H1 (cell line): ENCODE measurements around the gene ARL2. TPM values are rescaled to one million over a fixed set of nuclear protein-coding genes. Genes with fewer than 3 reads are reported as not detected.
A peak's percentile ranks its signal among the peaks of the same experiment; 100 is the strongest.

Experiments
- CTCF ChIA-PET: fragments of 300-600 bp; sonication (Branson Sonifier 250); formaldehyde crosslinking; loops from one replicate; lab custom pipeline; 2021; ENCODE audit not compliant: partially characterized antibody; lab: Charles Lee
- POLR2A ChIA-PET: fragments of 300-600 bp; sonication (Branson Sonifier 250); formaldehyde crosslinking; loops from one replicate; lab custom pipeline; 2021; ENCODE audit warnings: inconsistent platforms; ENCODE audit not compliant: partially characterized antibody; lab: Charles Lee
- DNase-seq, 2 experiments: peaks; one replicate each; pipeline versions ENCODE4 v3.0.0 to v3.0.0-alpha.2; 2010 to 2022; ENCODE audit warnings: low spot score in 2 of 2, low read depth in 1 of 2, mixed read lengths in 1 of 2
- FAIRE-seq: peaks from 2 replicates; lab custom pipeline; 2011; peaks lifted over from hg19 to GRCh38; lab: Jason Lieb, UNC
- H2AFZ ChIP-seq: 2 replicates; pipeline ENCODE4 v1.8.1; 2012; ENCODE audit warnings: low read length, inconsistent platforms
- H2AK5ac ChIP-seq: 2 replicates; pipeline ENCODE4 v1.6.1; 2013; ENCODE audit warnings: low read depth, low read length
- H2BK120ac ChIP-seq: replicated peaks from 2 replicates; pipeline ENCODE3; 2013; ENCODE audit warnings: low read depth, low read length, inconsistent platforms
- H2BK12ac ChIP-seq: 2 replicates; pipeline ENCODE4 v1.6.1; 2013; ENCODE audit warnings: low read depth, low read length
- H2BK15ac ChIP-seq: 2 replicates; pipeline ENCODE4 v1.6.1; 2013; ENCODE audit warnings: low read length
- H2BK20ac ChIP-seq: 2 replicates; pipeline ENCODE4 v1.6.1; 2013; ENCODE audit warnings: low read length
- H2BK5ac ChIP-seq: 2 replicates; pipeline ENCODE4 v1.6.1; 2013; ENCODE audit warnings: low read depth, low read length
- H3K14ac ChIP-seq: 2 replicates; pipeline ENCODE4 v1.6.1; 2013; ENCODE audit warnings: inconsistent platforms; ENCODE audit not compliant: insufficient read length
- H3K18ac ChIP-seq: 2 replicates; pipeline ENCODE4 v1.6.1; 2013; ENCODE audit warnings: low read length; ENCODE audit errors: extremely low read depth
- H3K23ac ChIP-seq: 2 replicates; pipeline ENCODE4 v1.6.1; 2013; ENCODE audit warnings: inconsistent platforms; ENCODE audit not compliant: insufficient read length
- H3K23me2 ChIP-seq: 2 replicates; pipeline ENCODE4 v1.6.1; 2013; ENCODE audit warnings: low read depth, low read length
- H3K27ac ChIP-seq: 2 replicates; pipeline ENCODE4 v1.6.1; 2011; ENCODE audit warnings: low read depth, low read length, inconsistent platforms
- H3K27me3 ChIP-seq, 4 experiments: replicated peaks in 1 of 4; 1 replicate in 1 of 4; 2 replicates in 3 of 4; pipeline versions ENCODE4 v1.6.1 to v1.8.1; 2011 to 2013; ENCODE audit warnings: low read length in 3 of 4, mild to moderate bottlenecking in 3 of 4, inconsistent platforms in 2 of 4, mixed read lengths in 2 of 4, moderate library complexity in 1 of 4; ENCODE audit not compliant: control insufficient read depth in 3 of 4, insufficient read depth in 3 of 4; ENCODE audit errors: extremely low read depth in 1 of 4
- H3K36me3 ChIP-seq, 4 experiments: 2 replicates each; pipeline versions ENCODE4 v1.6.1 to v1.8.1; 2011 to 2013; ENCODE audit warnings: mild to moderate bottlenecking in 4 of 4, low read length in 3 of 4, moderate library complexity in 2 of 4, control low read depth in 1 of 4, inconsistent platforms in 1 of 4; ENCODE audit not compliant: insufficient read depth in 4 of 4, control insufficient read depth in 2 of 4
- H3K4ac ChIP-seq: replicated peaks from 2 replicates; pipeline ENCODE3; 2013; ENCODE audit warnings: low read length, low read depth, mixed read lengths, inconsistent platforms; ENCODE audit not compliant: insufficient read length
- H3K4me1 ChIP-seq, 4 experiments: replicated peaks in 1 of 4; 1 replicate in 1 of 4; 2 replicates in 3 of 4; pipeline versions ENCODE4 v1.6.1 to v1.8.1; 2011 to 2013; ENCODE audit warnings: low read length in 3 of 4, inconsistent platforms in 2 of 4, mixed read lengths in 1 of 4; ENCODE audit not compliant: insufficient read depth in 4 of 4, control insufficient read depth in 3 of 4
- H3K4me2 ChIP-seq, 2 experiments: 2 replicates each; pipeline versions ENCODE4 v1.6.1 to v1.8.1; 2011 to 2013; ENCODE audit warnings: low read depth in 2 of 2, low read length in 2 of 2, control low read depth in 1 of 2, inconsistent platforms in 1 of 2, mild to moderate bottlenecking in 1 of 2; ENCODE audit not compliant: insufficient read depth in 1 of 2
- H3K4me3 ChIP-seq, 4 experiments: fragments of 200-600, 300-600 bp in 1 of 4; sonication (generic), shearing (Covaris generic), sonication (Bioruptor Twin) in 1 of 4; 2 replicates each; pipeline versions ENCODE4 v1.5.1 to v1.8.1; 2011 to 2016; ENCODE audit warnings: low read length in 4 of 4, low read depth in 3 of 4, control low read depth in 2 of 4, inconsistent platforms in 2 of 4, mild to moderate bottlenecking in 2 of 4, mixed read lengths in 1 of 4, moderate library complexity in 1 of 4; ENCODE audit not compliant: insufficient read depth in 2 of 4; ENCODE audit errors: extremely low read depth in 1 of 4
- H3K56ac ChIP-seq: replicated peaks from 2 replicates; pipeline ENCODE3; 2013; ENCODE audit warnings: low read depth, mild to moderate bottlenecking, mixed read lengths, low read length, inconsistent platforms; ENCODE audit not compliant: insufficient read length
- H3K79me1 ChIP-seq: 2 replicates; pipeline ENCODE4 v1.6.1; 2013; ENCODE audit warnings: low read depth, low read length, control low read depth
- H3K79me2 ChIP-seq, 2 experiments: 2 replicates each; pipeline versions ENCODE4 v1.6.1 to v1.8.1; 2012 to 2013; ENCODE audit warnings: low read length in 2 of 2, mild to moderate bottlenecking in 2 of 2, inconsistent platforms in 1 of 2; ENCODE audit not compliant: insufficient read depth in 2 of 2, control insufficient read depth in 1 of 2
- H3K9ac ChIP-seq, 4 experiments: replicated peaks in 1 of 4; 1 replicate in 1 of 4; 2 replicates in 3 of 4; pipeline versions ENCODE4 v1.6.1 to v1.8.1; 2011 to 2013; ENCODE audit warnings: low read depth in 3 of 4, low read length in 3 of 4, control low read depth in 2 of 4, mild to moderate bottlenecking in 2 of 4, moderate library complexity in 2 of 4, inconsistent platforms in 1 of 4; ENCODE audit errors: extremely low read depth in 1 of 4
- H3K9me3 ChIP-seq, 2 experiments: 2 replicates each; pipeline versions ENCODE4 v1.6.1 to v1.8.1; 2012 to 2013; ENCODE audit warnings: mild to moderate bottlenecking in 2 of 2, moderate library complexity in 2 of 2, control low read depth in 1 of 2, inconsistent platforms in 1 of 2, low read depth in 1 of 2, low read length in 1 of 2, mixed read lengths in 1 of 2; ENCODE audit not compliant: insufficient read depth in 2 of 2
- H4K20me1 ChIP-seq, 2 experiments: replicated peaks in 1 of 2; 2 replicates each; pipeline versions ENCODE3 to v1.8.1; 2011 to 2013; ENCODE audit warnings: inconsistent platforms in 2 of 2, low read length in 2 of 2, mild to moderate bottlenecking in 1 of 2; ENCODE audit not compliant: insufficient read depth in 2 of 2, control insufficient read depth in 1 of 2
- H4K5ac ChIP-seq: 2 replicates; pipeline ENCODE4 v1.6.1; 2013; ENCODE audit warnings: low read length, low read depth, mixed read lengths, inconsistent platforms; ENCODE audit not compliant: insufficient read length
- H4K8ac ChIP-seq: 2 replicates; pipeline ENCODE4 v1.8.0; 2013; ENCODE audit warnings: mild to moderate bottlenecking, moderate library complexity, low read length, inconsistent platforms; ENCODE audit not compliant: insufficient read depth; ENCODE audit errors: extremely low read depth
- H4K91ac ChIP-seq: replicated peaks from 2 replicates; pipeline ENCODE3; 2013; ENCODE audit warnings: low read length, mixed read lengths, inconsistent platforms; ENCODE audit not compliant: insufficient read length
- KDM1A ChIP-seq: fragments of 200-600, 300-600 bp; sonication (generic); IDR thresholded peaks from 2 replicates; pipeline ENCODE4 v1.7.1; 2016; ENCODE audit warnings: mild to moderate bottlenecking, low read length, borderline replicate concordance
- SIRT6 ChIP-seq: IDR thresholded peaks from one replicate; pipeline ENCODE4 v1.7.1; 2012; ENCODE audit warnings: low read length, inconsistent platforms
- SUZ12 ChIP-seq: fragments of 200-600 bp; sonication (generic); IDR thresholded peaks from 2 replicates; pipeline ENCODE4 v1.6.1; 2012; ENCODE audit warnings: mild to moderate bottlenecking, inconsistent platforms, low read length, moderate library complexity, mixed read lengths
- WGBS, 2 experiments: shearing (Covaris generic) in 1 of 2; methylation state at CpG; one replicate each; pipeline versions ENCODE4 v1.1.6 to v1.1.7; 2013 to 2015; ENCODE audit warnings: low lambda C conversion rate in 2 of 2, mixed read lengths in 2 of 2, inconsistent platforms in 1 of 2, low coverage in 1 of 2, missing lambda C conversion rate in 1 of 2; ENCODE audit not compliant: insufficient replicate concordance in 2 of 2, insufficient coverage in 1 of 2, insufficient read length in 1 of 2; ENCODE audit errors: extremely low coverage in 1 of 2, missing lambda C conversion rate in 1 of 2; 5-methylcytosine and 5-hydroxymethylcytosine counted together
- polyA plus RNA-seq, 7 experiments: library from polyadenylated mRNA; depleted of rRNA in 3 of 7; stranded (reverse) in 5 of 7; unstranded in 2 of 7; fragments of >200 nt in 5 of 7; fragments of 200-250 nt in 2 of 7; gene quantifications; 1 replicate in 5 of 7; 2 replicates in 1 of 7; 4 replicates in 1 of 7; pipeline versions ENCODE4 v1.2.1 to v1.2.3, GENCODE V29; 2011 to 2013; ENCODE audit warnings: missing spikeins in 2 of 7, mixed read lengths in 2 of 7
- total RNA-seq: library from RNA; stranded (reverse); fragmentation: NEBNext Ultra II Directional; extraction: Animal tissue kit (Norgen Biotek cat#: 25700); gene quantifications from 2 replicates; pipeline ENCODE4 v1.2.1, GENCODE V29; 2021

ARL2 gene
- total and polyA plus RNA-seq, 2 of the 8 experiments (the other 6 are each of a cell fraction or from before 2014, with no cell fraction given) = 186 to 535 TPM

GRCh38 chr11:65014726-65015227, 817 bp downstream of the ARL2 start:
- WGBS, 2 experiments = 43% methylated on average over 23 of the region's 23 CpGs; no CpG with 5 or more reads in 1 of the 2 experiments
- ChIA-PET POLR2A (interaction anchor here (0.8 to 3.7 kb wide), 16 partner anchors 16 to 166 kb away, joined by 3 to 20 read pairs (median 4); partner anchors contain the start of genes BATF2, FAU, GPHA2 and MRPL49), CTCF (interaction anchor here (0.6 to 6.5 kb wide), 44 partner anchors 8 to 239 kb away, joined by 3 to 48 read pairs (median 5); partner anchors contain the start of genes BATF2, EHD1, NAALADL1 and SAC3D1)

More at GRCh38 chr11:65014726-65015227, 817 bp downstream of the ARL2 start:
- DNase-seq (no peak), FAIRE-seq (no peak)
- Histone ChIP-seq H3K36me3 (peaks cover 2 to 13% (median 9%) of the 10 kb centered on the region in 4 experiments; a peak in 6 of 8 replicates), H3K9ac (peak overlapping the region in 2 of 4 experiments; percentile 73 to 79; a peak in 5 of 7 replicates), H3K27me3 (no peaks in the 10 kb centered on the region), H3K27ac (peak overlapping the region; percentile 88; the same call in 1 of the 2 replicates), H2BK12ac (no peak overlapping the region), H4K8ac (peak overlapping the region; percentile 9), H2BK15ac (no peak overlapping the region), H2AFZ (no peak overlapping the region), H3K4me2 (peak overlapping the region; percentile 2 to 92), H3K9me3 (no peaks in the 10 kb centered on the region), H4K20me1 (peaks cover 3 to 5% of the 10 kb centered on the region in 2 experiments), H3K18ac (peak overlapping the region; percentile 93), H2BK120ac (no peak overlapping the region), H3K23me2 (peaks cover 2% of the 10 kb centered on the region; the same call in 1 of the 2 replicates), H3K4me3 (peak overlapping the region; percentile 66 to 92 (median 86)), H2BK20ac (no peak overlapping the region), H2BK5ac (no peak overlapping the region), H4K91ac (peak overlapping the region; percentile 10), H4K5ac (peak overlapping the region; percentile 58), H3K23ac (no peak overlapping the region), H3K79me2 (peaks cover 0 to 10% of the 10 kb centered on the region in 2 experiments; a peak in 1 of 4 replicates), H3K56ac (no peak overlapping the region), H3K4ac (no peak overlapping the region), H2AK5ac (no peak overlapping the region), H3K14ac (no peak overlapping the region), H3K79me1 (no peaks in the 10 kb centered on the region), H3K4me1 (peaks cover 0 to 7% (median under 1%) of the 10 kb centered on the region in 4 experiments; a peak in 4 of 7 replicates)
- no peak for TF ChIP-seq SIRT6
- TF ChIP-seq KDM1A = peak; percentile 81
- 0 out of 2 replicates have a peak, but pooled peaks have one; percentile 18 for TF ChIP-seq SUZ12
